OCI-LY1 (cell line): ENCODE measurements around the gene GADD45B.

Source experiments
- H2AFZ ChIP-seq: fragments of 200-600 bp; sonication (generic), shearing (Covaris generic); 2 replicates; pipeline ENCODE4 v1.6.0; 2014; ENCODE audit warnings: antibody characterized with exemption, mild to moderate bottlenecking, low read length
- H3F3A ChIP-seq: fragments of 200-600 bp; sonication (generic), shearing (Covaris generic); 2 replicates; pipeline ENCODE4 v1.6.0; 2014; ENCODE audit warnings: mild to moderate bottlenecking, antibody characterized with exemption, low read length, moderate library complexity; ENCODE audit not compliant: insufficient read depth
- H3K27ac ChIP-seq: fragments of 200-600 bp; sonication (generic); 2 replicates; pipeline ENCODE4 v1.5.1; 2014; ENCODE audit warnings: low read length, mixed run types, mild to moderate bottlenecking, low read depth; ENCODE audit not compliant: poor library complexity, severe bottlenecking
- H3K27me3 ChIP-seq: fragments of 200-600 bp; sonication (generic); 2 replicates; pipeline ENCODE4 v1.6.0; 2014; ENCODE audit warnings: antibody characterized with exemption, mild to moderate bottlenecking, low read length, moderate library complexity; ENCODE audit not compliant: insufficient read depth
- H3K36me3 ChIP-seq: fragments of 200-600 bp; sonication (generic); 2 replicates; pipeline ENCODE4 v1.6.1; 2014; ENCODE audit warnings: mild to moderate bottlenecking, antibody characterized with exemption, low read length, moderate library complexity, mixed read lengths; ENCODE audit not compliant: insufficient read depth
- H3K4me1 ChIP-seq: fragments of 200-600 bp; sonication (generic); 2 replicates; pipeline ENCODE4 v1.5.1; 2014; ENCODE audit warnings: mild to moderate bottlenecking, low read length, moderate library complexity; ENCODE audit not compliant: insufficient read depth, severe bottlenecking
- H3K4me2 ChIP-seq: fragments of 200-600 bp; sonication (generic), shearing (Covaris generic); 2 replicates; pipeline ENCODE4 v1.6.1; 2014; ENCODE audit warnings: low read length
- H3K4me3 ChIP-seq: fragments of 200-600 bp; sonication (generic); 2 replicates; pipeline ENCODE4 v1.5.1; 2014; ENCODE audit warnings: low read length, low read depth, mild to moderate bottlenecking, mixed read lengths; ENCODE audit not compliant: poor library complexity, severe bottlenecking
- H3K79me2 ChIP-seq: fragments of 200-600 bp; shearing (Covaris generic); 2 replicates; pipeline ENCODE4 v1.6.1; 2016; ENCODE audit warnings: mixed run types, low read length, mixed read lengths; ENCODE audit not compliant: insufficient read depth
- H3K9ac ChIP-seq: fragments of 200-600 bp; sonication (generic), shearing (Covaris generic); 2 replicates; pipeline ENCODE4 v1.6.1; 2014; ENCODE audit warnings: mild to moderate bottlenecking, low read length, mixed read lengths
- H3K9me2 ChIP-seq: fragments of 200-600 bp; sonication (generic), shearing (Covaris generic); 2 replicates; pipeline ENCODE4 v1.6.1; 2014; ENCODE audit warnings: low read depth, mild to moderate bottlenecking, low read length, mixed read lengths
- H3K9me3 ChIP-seq: fragments of 200-600 bp; shearing (Covaris generic); 2 replicates; pipeline ENCODE4 v1.6.1; 2014; ENCODE audit warnings: low read length, mixed read lengths
- H4K20me1 ChIP-seq: fragments of 200-600 bp; sonication (generic), shearing (Covaris generic); 2 replicates; pipeline ENCODE4 v1.6.0; 2016; ENCODE audit warnings: mild to moderate bottlenecking, low read length; ENCODE audit not compliant: insufficient read depth
- EZH2 ChIP-seq: fragments of 200-600 bp; sonication (generic), shearing (Covaris generic); IDR thresholded peaks from 2 replicates; pipeline ENCODE4 v1.8.0; 2017; ENCODE audit warnings: borderline replicate concordance, mixed run types, mild to moderate bottlenecking, antibody characterized with exemption, low read length, moderate library complexity, mixed read lengths
- TF ChIP-seq, protein P1 (sequence below): fragments of 200-600 bp; sonication (generic), shearing (Covaris generic); IDR thresholded peaks from 2 replicates; pipeline ENCODE4 v1.5.1; 2017; ENCODE audit warnings: mild to moderate bottlenecking, antibody characterized with exemption, low read length, moderate library complexity, mixed read lengths

GADD45B gene

DNA sequence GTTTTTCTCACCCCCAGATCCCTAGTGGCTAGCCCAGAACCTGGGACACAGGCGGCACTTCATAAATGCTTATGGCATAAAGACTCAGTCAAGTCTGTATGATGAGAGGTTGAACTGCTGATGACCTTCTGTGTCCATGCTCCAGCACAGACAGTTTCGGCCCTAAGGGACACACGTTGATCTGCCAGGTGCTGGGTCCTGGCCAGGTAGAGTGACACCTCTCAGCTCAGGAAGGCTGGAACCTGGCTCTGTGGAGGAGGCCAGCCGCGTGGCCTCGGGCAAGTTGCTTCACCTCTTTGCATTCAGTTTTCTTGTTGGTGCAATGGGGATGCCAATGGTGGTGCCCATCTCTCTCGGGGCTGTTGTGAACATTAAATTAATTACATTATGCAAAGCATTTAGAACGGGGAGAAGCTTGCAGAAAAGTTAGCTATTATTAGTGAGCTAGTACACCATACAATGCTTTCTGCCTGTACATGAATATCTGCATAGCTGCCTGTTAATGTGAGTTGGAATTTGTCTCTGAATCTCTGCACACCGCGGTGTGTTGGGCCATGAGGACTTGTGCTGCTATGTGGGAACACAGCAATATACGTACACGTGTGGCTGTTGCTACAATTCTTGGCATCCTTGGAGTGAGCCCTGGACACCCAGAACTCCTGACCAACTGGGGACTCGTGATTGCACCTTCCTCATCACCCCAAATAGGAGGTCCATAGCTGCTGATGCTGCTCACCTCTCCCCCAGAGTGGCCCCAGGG lies 8.4 kb downstream of the GADD45B start:
- Histone ChIP-seq H3K36me3 (no peaks in the 10 kb centered on the region; the same call in 1 of the 2 replicates), H3K9me3 (peaks cover 10% of the 10 kb centered on the region), H3K27ac (no peak overlapping the region), H3K9ac (no peak overlapping the region), H3K27me3 (peaks cover 5% of the 10 kb centered on the region; the same call in 1 of the 2 replicates), H3K9me2 (no peaks in the 10 kb centered on the region), H2AFZ (no peak overlapping the region), H3F3A (no peaks in the 10 kb centered on the region), H3K79me2 (no peaks in the 10 kb centered on the region), H3K4me3 (no peak overlapping the region), H3K4me2 (no peak overlapping the region), H4K20me1 (no peaks in the 10 kb centered on the region), H3K4me1 (peaks cover 7% of the 10 kb centered on the region)
- no peak for TF ChIP-seq EZH2
- TF ChIP-seq, protein P1, sequence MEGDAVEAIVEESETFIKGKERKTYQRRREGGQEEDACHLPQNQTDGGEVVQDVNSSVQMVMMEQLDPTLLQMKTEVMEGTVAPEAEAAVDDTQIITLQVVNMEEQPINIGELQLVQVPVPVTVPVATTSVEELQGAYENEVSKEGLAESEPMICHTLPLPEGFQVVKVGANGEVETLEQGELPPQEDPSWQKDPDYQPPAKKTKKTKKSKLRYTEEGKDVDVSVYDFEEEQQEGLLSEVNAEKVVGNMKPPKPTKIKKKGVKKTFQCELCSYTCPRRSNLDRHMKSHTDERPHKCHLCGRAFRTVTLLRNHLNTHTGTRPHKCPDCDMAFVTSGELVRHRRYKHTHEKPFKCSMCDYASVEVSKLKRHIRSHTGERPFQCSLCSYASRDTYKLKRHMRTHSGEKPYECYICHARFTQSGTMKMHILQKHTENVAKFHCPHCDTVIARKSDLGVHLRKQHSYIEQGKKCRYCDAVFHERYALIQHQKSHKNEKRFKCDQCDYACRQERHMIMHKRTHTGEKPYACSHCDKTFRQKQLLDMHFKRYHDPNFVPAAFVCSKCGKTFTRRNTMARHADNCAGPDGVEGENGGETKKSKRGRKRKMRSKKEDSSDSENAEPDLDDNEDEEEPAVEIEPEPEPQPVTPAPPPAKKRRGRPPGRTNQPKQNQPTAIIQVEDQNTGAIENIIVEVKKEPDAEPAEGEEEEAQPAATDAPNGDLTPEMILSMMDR, result no peak

DNA sequence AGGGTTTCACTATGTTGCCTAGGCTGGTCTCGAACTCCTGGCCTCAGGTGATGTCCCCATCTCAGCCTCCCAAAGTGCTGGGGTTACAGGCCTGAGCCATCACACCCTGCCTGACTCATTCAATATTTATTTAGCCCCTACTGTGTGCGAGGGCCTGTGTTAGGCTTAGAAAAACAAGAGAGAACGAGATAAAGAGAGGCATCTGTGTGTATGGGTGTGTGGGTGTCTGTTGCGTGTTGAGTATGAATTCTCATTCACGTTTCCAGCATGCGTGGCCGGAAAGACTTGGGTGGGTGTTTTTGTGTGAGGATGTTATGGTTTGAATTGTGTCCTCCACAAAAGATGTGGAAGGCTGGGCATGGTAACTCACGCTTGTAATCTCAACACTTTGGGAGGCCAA lies 9.5 kb downstream of the GADD45B start:
- peaks cover 10% of the 10 kb centered on the region for H3K9me3 ChIP-seq
- peaks cover 9% of the 10 kb centered on the region; the same call in 1 of the 2 replicates for H3K27me3 ChIP-seq
- no peaks in the 10 kb centered on the region; the same call in 1 of the 2 replicates for H3K36me3 ChIP-seq
- H3K4me2 ChIP-seq, result no peak overlapping the region
- H3K9ac ChIP-seq, result no peak overlapping the region
- no peaks in the 10 kb centered on the region for H3K79me2 ChIP-seq
- H3K4me3 ChIP-seq, result no peak overlapping the region
- TF ChIP-seq EZH2, result no peak
- TF ChIP-seq, protein P1, result no peak
- H3F3A ChIP-seq, result no peaks in the 10 kb centered on the region
- no peaks in the 10 kb centered on the region for H3K9me2 ChIP-seq
- H4K20me1 ChIP-seq, result no peaks in the 10 kb centered on the region
- H3K27ac ChIP-seq, result no peak overlapping the region
- H2AFZ ChIP-seq, result no peak overlapping the region
- H3K4me1 ChIP-seq, result peaks cover 12% of the 10 kb centered on the region

DNA sequence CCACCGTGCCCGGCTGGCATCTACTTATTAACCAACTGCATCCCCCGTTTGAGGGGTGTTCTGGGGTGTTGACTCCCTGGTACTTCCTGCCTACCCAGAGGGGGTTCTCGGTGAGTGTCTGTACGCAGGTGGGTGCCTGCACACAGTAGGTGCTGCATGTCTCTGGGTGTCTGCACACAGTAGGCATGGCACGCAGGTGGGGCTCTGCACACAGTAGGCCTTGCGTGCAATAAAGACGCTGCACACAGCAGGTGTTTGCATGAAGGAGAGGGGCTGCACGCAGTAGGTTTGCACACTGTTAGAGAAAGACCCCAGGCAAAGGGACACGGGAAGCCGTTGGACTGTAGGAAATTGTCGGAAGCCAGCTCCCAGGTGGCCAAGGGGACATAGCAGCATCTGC lies 11.2 kb downstream of the GADD45B start:
- H3K9me2 ChIP-seq, result no peaks in the 10 kb centered on the region
- peaks cover 7% of the 10 kb centered on the region for H3K9me3 ChIP-seq
- no peaks in the 10 kb centered on the region; the same call in 1 of the 2 replicates for H3K36me3 ChIP-seq
- no peak for TF ChIP-seq EZH2
- TF ChIP-seq, protein P1, result no peak
- no peaks in the 10 kb centered on the region for H3F3A ChIP-seq
- no peak overlapping the region for H3K27ac ChIP-seq
- peaks cover 26% of the 10 kb centered on the region for H3K4me1 ChIP-seq
- H2AFZ ChIP-seq, result no peak overlapping the region
- no peaks in the 10 kb centered on the region for H4K20me1 ChIP-seq
- H3K4me2 ChIP-seq, result no peak overlapping the region
- H3K4me3 ChIP-seq, result no peak overlapping the region
- H3K9ac ChIP-seq, result no peak overlapping the region
- H3K27me3 ChIP-seq, result peaks cover 9% of the 10 kb centered on the region; the same call in 1 of the 2 replicates
- H3K79me2 ChIP-seq, result no peaks in the 10 kb centered on the region
